Stomach (tissue), 9 donors: ENCODE results near the gene KIRREL3. TPM values are rescaled to one million over a fixed set of nuclear protein-coding genes. Genes with fewer than 3 reads are reported as not detected.
A peak's percentile ranks its signal among the peaks of the same experiment; 100 is the strongest.

Source experiments
- DNase-seq, 2 donors: peaks; one replicate each; pipeline versions ENCODE4 v3.0.0 to v3.0.0-alpha.2; 2013 to 2019
- H3K27ac ChIP-seq, 5 donors: fragments of 200-600 bp in 4 of 5; sonication (generic) in 4 of 5; one replicate each; pipeline ENCODE4 v1.5.1; 2013 to 2019; ENCODE audit warnings: mild to moderate bottlenecking in 1 of 5, moderate library complexity in 1 of 5
- H3K27me3 ChIP-seq, 3 donors: fragments of 200-600 bp; sonication (generic); one replicate each; pipeline ENCODE4 v1.5.1; 2017 to 2019; ENCODE audit warnings: mixed run types in 1 of 3
- H3K36me3 ChIP-seq, 4 donors: fragments of 200-600 bp; sonication (generic); 1 replicate in 3 of 4; 2 replicates in 1 of 4; pipeline ENCODE4 v1.5.1; 2016 to 2019
- H3K4me1 ChIP-seq, 4 donors: fragments of 200-600 bp; sonication (generic); one replicate each; pipeline ENCODE4 v1.5.1; 2016 to 2019
- H3K4me3 ChIP-seq, 4 donors: fragments of 200-600 bp; sonication (generic) in 3 of 4; one replicate each; pipeline ENCODE4 v1.5.1; 2016 to 2019; ENCODE audit warnings: mild to moderate bottlenecking in 1 of 4
- H3K9me3 ChIP-seq, 4 donors: fragments of 200-600 bp; sonication (generic); one replicate each; pipeline ENCODE4 v1.5.1; 2016 to 2019
- CTCF ChIP-seq, 7 experiments: fragments of 450-650 bp in 4 of 7; fragments of 200-600 bp in 3 of 7; sonication (generic) in 3 of 7; IDR thresholded peaks; one replicate each; pipeline ENCODE4 v1.5.1; 2016 to 2019; ENCODE audit warnings: antibody characterized with exemption in 7 of 7, control low read depth in 2 of 7, mild to moderate bottlenecking in 1 of 7
- EP300 ChIP-seq: sonication (generic); formaldehyde crosslinking; IDR thresholded peaks from one replicate; pipeline ENCODE4 v1.6.1; 2017; ENCODE audit warnings: antibody characterized with exemption
- POLR2A ChIP-seq, 4 donors: fragments of 450-650 bp; IDR thresholded peaks; one replicate each; pipeline ENCODE4 v1.6.1; 2016; ENCODE audit warnings: antibody characterized with exemption in 4 of 4, control low read depth in 2 of 4, mild to moderate bottlenecking in 1 of 4, moderate library complexity in 1 of 4
- POLR2AphosphoS5 ChIP-seq, 3 donors: sonication (generic); formaldehyde crosslinking; IDR thresholded peaks; one replicate each; pipeline ENCODE4 v1.6.1; 2016; ENCODE audit warnings: antibody characterized with exemption in 3 of 3
- WGBS, 5 donors: extraction: QIAGEN DNeasy Blood & Tissue Kit in 3 of 5; methylation state at CpG; one replicate each; pipeline versions ENCODE4 v1.1.5 to v1.1.7; 2013 to 2018; 5-methylcytosine and 5-hydroxymethylcytosine counted together
- intact Hi-C: fragments of 100-400 bp; cut with DNase I; formaldehyde crosslinking; loops from one replicate; pipeline ENCODE4 v1.15.1; 2023; ENCODE audit warnings: low total_unique reads
- polyA plus RNA-seq, 3 donors: library from polyadenylated mRNA; stranded (reverse); fragments of 200-250 nt; gene quantifications; one replicate each; pipeline ENCODE4 v1.2.3, GENCODE V29; 2013
- total RNA-seq, 5 donors: library from RNA; depleted of rRNA; stranded (reverse); fragments of >200 nt; gene quantifications; one replicate each; pipeline versions ENCODE4 v1.1.0 to v1.2.3, GENCODE V29; 2014 to 2016
- donor health status: healthy with polysubstance abuse.
- donor health status: Bipolar disorder and iron deficiency.
- donor health status: healthy.

The KIRREL3 gene
- total and polyA plus RNA-seq, 8 donors = 0.10 to 1.7 (median 0.38) TPM; not detected in 4

GRCh38 chr11:126589492-126589803 is 411.1 kb downstream of the KIRREL3 start:
- DNase-seq = no peak
- 81 to 91% (median 88%) methylated on average over 4 of the region's 4 CpGs for WGBS, 5 donors
- intact Hi-C loops = no loop called here
- Histone ChIP-seq H3K36me3 (no peaks in the 10 kb centered on the region), H3K4me3 (no peak overlapping the region), H3K27ac (no peak overlapping the region), H3K4me1 (peaks cover 0 to 13% (median 11%) of the 10 kb centered on the region in 4 donors), H3K9me3 (no peaks in the 10 kb centered on the region), H3K27me3 (peaks cover 0 to 38% (median 0%) of the 10 kb centered on the region in 3 donors)
- TF ChIP-seq EP300 (no peak), POLR2AphosphoS5 (IDR thresholded peaks at IDR 0.05) (no peak), CTCF (IDR thresholded peaks at IDR 0.05) (no peak), POLR2A (IDR thresholded peaks at IDR 0.05) (no peak)

GRCh38 chr11:126588630-126589491 is 411.7 kb downstream of the KIRREL3 start:
- no peak overlapping the region for H3K27ac ChIP-seq
- peaks cover 0 to 13% (median 11%) of the 10 kb centered on the region in 4 donors for H3K4me1 ChIP-seq
- H3K36me3 ChIP-seq = no peaks in the 10 kb centered on the region
- WGBS, 5 donors = 63 to 78% (median 73%) methylated on average over 11 to 16 of the region's 16 CpGs
- peaks cover 0 to 38% (median 0%) of the 10 kb centered on the region in 3 donors for H3K27me3 ChIP-seq
- H3K9me3 ChIP-seq = no peaks in the 10 kb centered on the region
- intact Hi-C loops = no loop called here
- DNase-seq = no peak
- H3K4me3 ChIP-seq = no peak overlapping the region
- TF ChIP-seq CTCF (IDR thresholded peaks at IDR 0.05) (no peak), POLR2AphosphoS5 (IDR thresholded peaks at IDR 0.05) (no peak), POLR2A (IDR thresholded peaks at IDR 0.05) (no peak), EP300 (no peak)

- WGBS, 5 donors = 64 to 80% (median 75%) methylated on average over 4 of the region's 4 CpGs
- H3K27ac ChIP-seq = no peak overlapping the region
- H3K4me1 ChIP-seq = peaks cover 0 to 13% (median 11%) of the 10 kb centered on the region in 4 donors
- peaks cover 0 to 38% (median 0%) of the 10 kb centered on the region in 3 donors for H3K27me3 ChIP-seq
- TF ChIP-seq POLR2AphosphoS5 (IDR thresholded peaks at IDR 0.05) (no peak), CTCF (IDR thresholded peaks at IDR 0.05) (no peak), POLR2A (IDR thresholded peaks at IDR 0.05) (no peak), EP300 (no peak)
- no peaks in the 10 kb centered on the region for H3K9me3 ChIP-seq
- no peak overlapping the region for H3K4me3 ChIP-seq
- H3K36me3 ChIP-seq = no peaks in the 10 kb centered on the region
- intact Hi-C loops = no loop called here
- no peak for DNase-seq
These were observed 413.0 kb downstream of the KIRREL3 start for GRCh38 chr11:126587541-126587940.

GRCh38 chr11:126585774-126586491 is 414.6 kb downstream of the KIRREL3 start:
- Histone ChIP-seq H3K9me3 (no peaks in the 10 kb centered on the region), H3K27me3 (peaks cover 0 to 33% (median 0%) of the 10 kb centered on the region in 3 donors), H3K36me3 (no peaks in the 10 kb centered on the region), H3K4me1 (peaks cover 0 to 13% (median 11%) of the 10 kb centered on the region in 4 donors), H3K4me3 (peak overlapping the region in 1 of 4 donors; percentile 9), H3K27ac (peak overlapping the region in 1 of 5 donors; percentile 7)
- WGBS, 5 donors = 10 to 35% (median 17%) methylated on average over 23 of the region's 23 CpGs
- TF ChIP-seq POLR2AphosphoS5 (IDR thresholded peaks at IDR 0.05) (peak in 1 of 3 donors; percentile 8), POLR2A (IDR thresholded peaks at IDR 0.05) (no peak), CTCF (IDR thresholded peaks at IDR 0.05) (no peak), EP300 (no peak)
- DNase-seq = peak; percentile 29 to 92
- intact Hi-C loops = no loop called here
